ENCODE results near the gene SORCS1. TPM values are rescaled to one million over a fixed set of nuclear protein-coding genes. Genes with fewer than 3 reads are reported as not detected.

The SORCS1 gene
- total RNA-seq, 1 experiment from 2014 or later = not detected

GRCh38 chr10:106557951-106558733, 606.4 kb downstream of the SORCS1 start:
- no peaks in the 10 kb centered on the region for H3K9me2 ChIP-seq (ENCODE audit: insufficient read depth)
- RAD21 ChIA-PET (ENCODE audit: low non-redundant PET in 1 of 2, low total read pairs in 2 of 2, uncharacterized antibody in 2 of 2, unreplicated experiment in 2 of 2) = no interaction called here
- no peaks in the 10 kb centered on the region for H3K79me2 ChIP-seq (ENCODE audit: insufficient read depth, low read length)
- H3K9me3 ChIP-seq (ENCODE audit: control insufficient read depth in 1 of 2, insufficient read depth in 1 of 2, low read depth in 1 of 2, low read length in 2 of 2) = peaks cover 27 to 34% of the 10 kb centered on the region in 2 experiments; a peak in 2 of 4 replicates
- no peak overlapping the region for H2AFZ ChIP-seq (ENCODE audit: low read depth, low read length, poor library complexity, severe bottlenecking)
- intact Hi-C loops (cut with micrococcal nuclease) = no loop called here
- no peak overlapping the region for H3K9ac ChIP-seq (ENCODE audit: low read length)
- DNase-seq (ENCODE audit: low read depth, low spot score) = no peak
- TF ChIP-seq EZH2 (IDR thresholded peaks at IDR 0.05) = no peak
- TF ChIP-seq SP1 (IDR thresholded peaks at IDR 0.05; ENCODE audit: low read depth) = no peak
- TF ChIP-seq EGR1 (IDR thresholded peaks at IDR 0.05; ENCODE audit: low read depth) = no peak
- TF ChIP-seq POLR2A (IDR thresholded peaks at IDR 0.05; ENCODE audit: borderline replicate concordance, extremely low read depth, insufficient read depth, insufficient read length) = no peak
- no peak for TF ChIP-seq YY1 (IDR thresholded peaks at IDR 0.05; ENCODE audit: extremely low read depth, insufficient replicate concordance, low read depth, low read length)
- TF ChIP-seq RAD21 (IDR thresholded peaks at IDR 0.05; ENCODE audit: low read depth) = no peak
- no peak for TF ChIP-seq SIN3A (IDR thresholded peaks at IDR 0.05; ENCODE audit: low read depth)
- TF ChIP-seq EZH2phosphoT487 (IDR thresholded peaks at IDR 0.05; ENCODE audit: borderline replicate concordance) = no peak
- no peak for TF ChIP-seq REST (IDR thresholded peaks at IDR 0.05; ENCODE audit: low read depth)
- no peak for TF ChIP-seq MAX (IDR thresholded peaks at IDR 0.05)
- no peak for TF ChIP-seq ELF1 (IDR thresholded peaks at IDR 0.05; ENCODE audit: borderline replicate concordance, low read depth)
- TF ChIP-seq CEBPB (IDR thresholded peaks at IDR 0.05; ENCODE audit: low read depth) = no peak
- TF ChIP-seq SRF (IDR thresholded peaks at IDR 0.05; ENCODE audit: low read depth) = no peak
- H3K27me3 ChIP-seq (ENCODE audit: insufficient read depth, low read length) = no peaks in the 10 kb centered on the region
- H3K4me2 ChIP-seq (ENCODE audit: low read length) = no peak overlapping the region
- CTCF ChIA-PET = no interaction called here
- no peaks in the 10 kb centered on the region for H3K4me1 ChIP-seq (ENCODE audit: control insufficient read depth in 1 of 2, insufficient read depth in 2 of 2, low read length in 2 of 2)
- H3K27ac ChIP-seq (ENCODE audit: low read depth, low read length) = no peak overlapping the region
- no TSS peak for BruUV-seq (replicated peaks)
- POLR2A ChIA-PET = no interaction called here
- H3K4me3 ChIP-seq (replicated peaks in 1 of 2; ENCODE audit: low read depth in 1 of 2, low read length in 2 of 2) = no peak overlapping the region
- no peaks in the 10 kb centered on the region for H3K36me3 ChIP-seq (ENCODE audit: control insufficient read depth in 1 of 2, insufficient read depth in 2 of 2, low read length in 2 of 2)
- no peaks in the 10 kb centered on the region for H4K20me1 ChIP-seq (ENCODE audit: insufficient read depth)
- ATAC-seq = no peak

Measured in HCT116 (cell line).